ENCODE data around the gene MPHOSPH9.

The MPHOSPH9 gene, protein sequence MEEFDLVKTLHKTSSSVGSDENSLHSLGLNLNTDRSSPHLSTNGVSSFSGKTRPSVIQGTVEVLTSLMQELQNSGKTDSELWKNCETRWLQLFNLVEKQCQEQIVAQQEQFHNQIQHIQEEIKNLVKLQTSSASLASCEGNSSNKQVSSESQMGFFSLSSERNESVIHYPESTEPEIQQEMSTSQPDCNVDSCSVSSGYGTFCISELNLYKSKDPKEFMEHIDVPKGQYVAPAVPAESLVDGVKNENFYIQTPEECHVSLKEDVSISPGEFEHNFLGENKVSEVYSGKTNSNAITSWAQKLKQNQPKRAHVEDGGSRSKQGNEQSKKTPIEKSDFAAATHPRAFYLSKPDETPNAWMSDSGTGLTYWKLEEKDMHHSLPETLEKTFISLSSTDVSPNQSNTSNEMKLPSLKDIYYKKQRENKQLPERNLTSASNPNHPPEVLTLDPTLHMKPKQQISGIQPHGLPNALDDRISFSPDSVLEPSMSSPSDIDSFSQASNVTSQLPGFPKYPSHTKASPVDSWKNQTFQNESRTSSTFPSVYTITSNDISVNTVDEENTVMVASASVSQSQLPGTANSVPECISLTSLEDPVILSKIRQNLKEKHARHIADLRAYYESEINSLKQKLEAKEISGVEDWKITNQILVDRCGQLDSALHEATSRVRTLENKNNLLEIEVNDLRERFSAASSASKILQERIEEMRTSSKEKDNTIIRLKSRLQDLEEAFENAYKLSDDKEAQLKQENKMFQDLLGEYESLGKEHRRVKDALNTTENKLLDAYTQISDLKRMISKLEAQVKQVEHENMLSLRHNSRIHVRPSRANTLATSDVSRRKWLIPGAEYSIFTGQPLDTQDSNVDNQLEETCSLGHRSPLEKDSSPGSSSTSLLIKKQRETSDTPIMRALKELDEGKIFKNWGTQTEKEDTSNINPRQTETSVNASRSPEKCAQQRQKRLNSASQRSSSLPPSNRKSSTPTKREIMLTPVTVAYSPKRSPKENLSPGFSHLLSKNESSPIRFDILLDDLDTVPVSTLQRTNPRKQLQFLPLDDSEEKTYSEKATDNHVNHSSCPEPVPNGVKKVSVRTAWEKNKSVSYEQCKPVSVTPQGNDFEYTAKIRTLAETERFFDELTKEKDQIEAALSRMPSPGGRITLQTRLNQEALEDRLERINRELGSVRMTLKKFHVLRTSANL

DNA sequence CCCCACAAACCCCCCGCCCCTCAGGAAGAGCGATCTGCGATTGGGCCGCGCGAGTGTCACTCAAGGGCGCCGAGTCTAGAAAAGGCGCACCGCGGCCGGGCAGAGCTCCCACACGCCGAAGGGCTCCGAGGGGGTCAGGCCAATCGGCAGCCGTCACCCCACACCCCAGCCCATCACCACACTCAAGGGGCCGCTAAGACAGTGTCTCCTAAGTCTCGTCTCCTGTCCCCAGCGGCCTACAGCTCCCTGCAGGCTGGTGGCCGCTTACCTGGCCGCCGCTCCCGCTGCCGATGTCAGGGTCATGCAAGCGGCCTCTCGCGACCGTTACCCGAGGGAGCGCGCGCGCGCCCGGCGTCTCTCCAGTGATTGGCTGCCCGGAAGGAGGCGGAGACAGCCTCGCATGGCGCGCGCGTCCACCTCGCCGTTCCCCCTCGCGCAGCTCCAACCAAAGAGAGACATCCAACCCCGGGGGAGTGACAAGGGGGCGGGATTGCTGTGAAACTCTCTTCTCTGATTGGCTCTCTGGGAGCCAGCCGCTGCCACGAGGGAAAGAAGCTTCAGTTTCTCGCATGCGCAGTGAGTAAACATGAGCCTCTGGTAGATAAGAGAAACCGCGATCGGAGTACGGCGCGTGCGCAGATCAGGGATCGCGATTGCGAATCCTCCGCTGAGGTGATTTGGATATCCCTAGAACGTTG, at the start of gene MPHOSPH9, which contains the start of gene MTRFR:
MPHOSPH9 (minus strand) TSS at position 335 of the 698 bp plus-strand sequence. CDS start 2,777 bp downstream, outside the sequence.
MTRFR (plus strand) TSS at position 630 of the 698 bp plus-strand sequence. CDS start 20,239 bp downstream, outside the sequence.
- DNase-seq (ENCODE audit: low read depth): peak; percentile 99
- H3K4me3 ChIP-seq (ENCODE audit: control insufficient read depth, low read depth, low read length): peak within 1 kb of the TSS; percentile 98
- TF ChIP-seq, protein P1, sequence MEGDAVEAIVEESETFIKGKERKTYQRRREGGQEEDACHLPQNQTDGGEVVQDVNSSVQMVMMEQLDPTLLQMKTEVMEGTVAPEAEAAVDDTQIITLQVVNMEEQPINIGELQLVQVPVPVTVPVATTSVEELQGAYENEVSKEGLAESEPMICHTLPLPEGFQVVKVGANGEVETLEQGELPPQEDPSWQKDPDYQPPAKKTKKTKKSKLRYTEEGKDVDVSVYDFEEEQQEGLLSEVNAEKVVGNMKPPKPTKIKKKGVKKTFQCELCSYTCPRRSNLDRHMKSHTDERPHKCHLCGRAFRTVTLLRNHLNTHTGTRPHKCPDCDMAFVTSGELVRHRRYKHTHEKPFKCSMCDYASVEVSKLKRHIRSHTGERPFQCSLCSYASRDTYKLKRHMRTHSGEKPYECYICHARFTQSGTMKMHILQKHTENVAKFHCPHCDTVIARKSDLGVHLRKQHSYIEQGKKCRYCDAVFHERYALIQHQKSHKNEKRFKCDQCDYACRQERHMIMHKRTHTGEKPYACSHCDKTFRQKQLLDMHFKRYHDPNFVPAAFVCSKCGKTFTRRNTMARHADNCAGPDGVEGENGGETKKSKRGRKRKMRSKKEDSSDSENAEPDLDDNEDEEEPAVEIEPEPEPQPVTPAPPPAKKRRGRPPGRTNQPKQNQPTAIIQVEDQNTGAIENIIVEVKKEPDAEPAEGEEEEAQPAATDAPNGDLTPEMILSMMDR (conservative IDR thresholded peaks at IDR 0.05; ENCODE audit: control insufficient read depth, insufficient read depth, low read depth, low read length): no peak

DNA sequence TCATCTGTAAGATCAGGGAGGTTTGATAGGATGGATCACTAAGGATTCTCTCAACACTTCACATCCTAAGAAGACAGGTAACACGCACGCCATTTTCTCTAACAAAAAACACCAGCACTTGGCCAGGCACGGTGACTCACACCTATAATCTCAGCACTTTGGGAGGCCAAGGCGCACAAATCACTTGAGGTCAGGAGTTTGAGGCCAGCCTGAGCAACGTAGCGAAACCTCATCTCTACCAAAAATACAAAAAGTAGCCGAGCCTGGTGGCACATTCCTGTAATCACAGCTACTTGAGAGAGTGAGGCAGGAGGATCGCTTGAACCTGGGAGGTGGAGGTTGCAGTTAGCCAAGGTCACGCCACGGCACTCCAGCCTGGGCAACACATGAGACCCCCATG, 49.2 kb upstream of the MPHOSPH9 start:
- DNase-seq (ENCODE audit: low read depth): no peak
- TF ChIP-seq, protein P1 (conservative IDR thresholded peaks at IDR 0.05; ENCODE audit: control insufficient read depth, insufficient read depth, low read depth, low read length): no peak
- no peak overlapping the region for H3K4me3 ChIP-seq (ENCODE audit: control insufficient read depth, low read depth, low read length)

DNA sequence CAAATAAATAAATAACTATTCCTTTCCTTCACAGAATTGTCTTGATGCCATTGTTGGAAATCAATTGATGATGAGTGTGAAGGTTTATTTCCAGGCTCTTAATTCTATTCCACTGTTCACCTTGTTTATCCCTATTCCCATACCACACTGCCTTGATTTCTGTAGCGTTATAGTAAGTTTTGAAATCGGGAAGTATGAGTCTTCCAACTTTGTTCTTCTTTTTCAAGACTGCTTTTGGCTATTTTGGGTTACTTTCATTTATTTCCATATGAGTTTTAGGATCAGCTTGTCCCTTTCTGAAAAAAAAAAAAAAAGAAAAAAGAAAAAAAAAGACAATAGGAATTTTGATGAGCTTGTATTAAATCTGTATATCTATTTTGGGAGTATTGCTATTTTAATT, 48.0 kb upstream of the MPHOSPH9 start:
- TF ChIP-seq, protein P1 (conservative IDR thresholded peaks at IDR 0.05; ENCODE audit: control insufficient read depth, insufficient read depth, low read depth, low read length): no peak
- DNase-seq (ENCODE audit: low read depth): no peak
- no peak overlapping the region for H3K4me3 ChIP-seq (ENCODE audit: control insufficient read depth, low read depth, low read length)

DNA sequence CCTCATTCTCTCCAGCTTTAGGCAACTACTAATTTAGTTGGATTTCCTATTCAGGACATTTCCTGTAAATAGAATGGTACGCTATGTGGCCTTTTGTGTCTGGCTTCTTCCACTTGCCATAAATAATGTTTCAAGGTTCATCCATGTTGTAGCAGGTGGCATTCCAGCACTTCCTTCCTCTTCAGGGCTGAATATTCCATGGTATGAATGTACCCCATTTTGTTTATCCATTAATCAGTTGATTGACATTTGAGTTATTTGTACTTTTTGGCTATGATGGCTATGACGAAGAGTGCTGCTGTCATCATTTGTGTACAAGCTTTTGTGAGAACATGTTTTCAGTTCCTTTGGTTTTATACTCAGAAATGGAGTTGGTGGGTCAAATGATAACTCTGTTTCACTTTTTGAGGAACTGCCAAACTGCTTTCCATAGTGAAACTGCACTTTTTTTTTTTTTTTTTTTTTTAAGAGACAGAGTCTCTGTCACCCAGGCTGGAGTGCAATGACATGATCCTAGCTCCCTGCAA, 45.2 kb upstream of the MPHOSPH9 start:
- H3K4me3 ChIP-seq (ENCODE audit: control insufficient read depth, low read depth, low read length): no peak overlapping the region
- no peak for DNase-seq (ENCODE audit: low read depth)
- TF ChIP-seq, protein P1 (conservative IDR thresholded peaks at IDR 0.05; ENCODE audit: control insufficient read depth, insufficient read depth, low read depth, low read length): no peak

DNA sequence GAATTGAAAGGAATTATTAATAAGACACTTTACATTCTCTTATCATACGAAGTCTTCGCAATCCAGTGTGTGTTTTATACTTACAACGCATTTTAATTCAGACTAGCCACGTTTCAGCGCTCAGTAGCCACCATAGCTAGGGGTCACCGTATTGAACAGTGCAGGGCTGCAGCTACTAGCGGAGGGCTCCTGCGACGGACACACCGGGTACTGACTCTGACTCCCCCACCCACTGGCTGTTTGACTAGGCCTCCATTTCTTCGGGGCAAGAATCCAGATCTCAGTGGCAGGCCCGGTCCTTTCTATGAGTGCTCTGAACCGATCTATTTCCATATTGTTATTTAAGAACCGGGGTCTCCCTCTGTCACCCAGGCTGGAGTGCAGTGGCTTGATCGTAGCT, 40.2 kb upstream of the MPHOSPH9 start:
- DNase-seq (ENCODE audit: low read depth): no peak
- H3K4me3 ChIP-seq (ENCODE audit: control insufficient read depth, low read depth, low read length): no peak overlapping the region
- TF ChIP-seq, protein P1 (conservative IDR thresholded peaks at IDR 0.05; ENCODE audit: control insufficient read depth, insufficient read depth, low read depth, low read length): no peak
